OCI-LY7 (cell line): Measurements from ENCODE around the gene ABCA4. TPM values are rescaled to one million over a fixed set of nuclear protein-coding genes. Genes with fewer than 3 reads are reported as not detected.

ENCODE experiments used
- BruUV-seq: library from RNA; stranded (reverse); fragments of 400-500 nt; replicated peaks from 2 replicates; lab custom pipeline; 2021; lab: Mats Ljungman, UMichigan
- CTCF ChIA-PET: fragments of 300-600 bp; sonication (Branson Sonifier 250); formaldehyde crosslinking; loops from one replicate; lab custom pipeline; 2022; ENCODE audit warnings: antibody characterized with exemption; ENCODE audit not compliant: unreplicated experiment; lab: Charles Lee
- POLR2A ChIA-PET: fragments of 300-600 bp; sonication (Branson Sonifier 250); formaldehyde crosslinking; loops from one replicate; lab custom pipeline; 2022; ENCODE audit warnings: antibody characterized with exemption; lab: Charles Lee
- DNase-seq: peaks from one replicate; pipeline ENCODE4 v3.0.0-alpha.2; 2015; ENCODE audit warnings: low spot score
- H2AFZ ChIP-seq: fragments of 200-600 bp; sonication (generic), shearing (Covaris generic); 2 replicates; pipeline ENCODE4 v1.6.1; 2014; ENCODE audit warnings: mild to moderate bottlenecking, antibody characterized with exemption, low read length, moderate library complexity
- H3K27ac ChIP-seq: fragments of 200-600 bp; sonication (generic); 2 replicates; pipeline ENCODE4 v1.5.1; 2014; ENCODE audit warnings: mixed run types, low read depth, mild to moderate bottlenecking, moderate library complexity, low read length, inconsistent platforms; ENCODE audit not compliant: poor library complexity, severe bottlenecking
- H3K36me3 ChIP-seq: fragments of 200-600 bp; sonication (generic); 2 replicates; pipeline ENCODE4 v1.6.1; 2014; ENCODE audit warnings: mild to moderate bottlenecking, antibody characterized with exemption, low read length, moderate library complexity, mixed read lengths; ENCODE audit not compliant: insufficient read depth
- H3K4me1 ChIP-seq: fragments of 200-600 bp; sonication (generic); 2 replicates; pipeline ENCODE4 v1.5.1; 2014; ENCODE audit warnings: mild to moderate bottlenecking, low read length; ENCODE audit not compliant: insufficient read depth, poor library complexity, severe bottlenecking
- H3K4me2 ChIP-seq: fragments of 200-600 bp; sonication (generic); 2 replicates; pipeline ENCODE4 v1.6.1; 2014; ENCODE audit warnings: mild to moderate bottlenecking, low read length
- H3K4me3 ChIP-seq: fragments of 200-600 bp; sonication (generic); 2 replicates; pipeline ENCODE4 v1.5.1; 2014; ENCODE audit warnings: mild to moderate bottlenecking, low read depth, low read length; ENCODE audit not compliant: poor library complexity, severe bottlenecking
- H3K79me2 ChIP-seq: fragments of 200-600 bp; sonication (generic); 2 replicates; pipeline ENCODE4 v1.6.1; 2016; ENCODE audit warnings: low read depth, mild to moderate bottlenecking, low read length, moderate library complexity, mixed read lengths; ENCODE audit not compliant: insufficient read depth
- H3K9me2 ChIP-seq: fragments of 200-600 bp; sonication (generic); 2 replicates; pipeline ENCODE4 v1.6.1; 2016; ENCODE audit warnings: mild to moderate bottlenecking, low read length, mixed read lengths; ENCODE audit not compliant: insufficient read depth
- H3K9me3 ChIP-seq: fragments of 200-600 bp; sonication (generic); 2 replicates; pipeline ENCODE4 v1.6.1; 2014; ENCODE audit warnings: mild to moderate bottlenecking, mixed run types, low read length, mixed read lengths
- H4K20me1 ChIP-seq: fragments of 200-600 bp; sonication (generic); 2 replicates; pipeline ENCODE4 v1.6.1; 2014; ENCODE audit warnings: mild to moderate bottlenecking, antibody characterized with exemption, low read length, moderate library complexity, mixed read lengths; ENCODE audit not compliant: insufficient read depth
- CTCF ChIP-seq: fragments of 200-600 bp; sonication (generic); conservative IDR thresholded peaks from 2 replicates; pipeline ENCODE4 v1.5.1; 2014; ENCODE audit warnings: mild to moderate bottlenecking, antibody characterized with exemption, low read length, moderate library complexity, mixed read lengths
- EZH2phosphoT487 ChIP-seq: fragments of 200-600 bp; sonication (generic); IDR thresholded peaks from 2 replicates; pipeline ENCODE4 v1.6.1; 2018; ENCODE audit warnings: low read depth, borderline replicate concordance, mild to moderate bottlenecking, mixed run types, antibody characterized with exemption, low read length, moderate library complexity, mixed read lengths
- intact Hi-C: fragments of 100-400 bp; cut with micrococcal nuclease; formaldehyde crosslinking; loops from one replicate; pipeline ENCODE4 v1.10.0; 2022; ENCODE audit not compliant: unreplicated experiment
- total RNA-seq, 2 experiments: library from RNA; depleted of rRNA in 1 of 2; stranded (reverse); fragments of >200 nt in 1 of 2; shearing (Covaris generic) in 1 of 2; gene quantifications; 2 replicates each; pipeline ENCODE4 v1.2.3, GENCODE V29; 2014 to 2022

The ABCA4 gene
- total RNA-seq, 2 experiments from 2014 or later = not detected

- H2AFZ ChIP-seq = no peak overlapping the region
- no peaks in the 10 kb centered on the region for H3K4me1 ChIP-seq
- no peaks in the 10 kb centered on the region for H3K9me3 ChIP-seq
- no peaks in the 10 kb centered on the region for H3K9me2 ChIP-seq
- TF ChIP-seq EZH2phosphoT487 (no peak), CTCF (no peak)
- H3K36me3 ChIP-seq = no peaks in the 10 kb centered on the region
- H3K27ac ChIP-seq = no peak overlapping the region
- BruUV-seq = no TSS peak
- no peak for DNase-seq
- POLR2A ChIA-PET = interaction anchor here (1.0 kb wide), 1 partner anchor 11 kb away, joined by 5 read pairs; no protein-coding TSS in a partner anchor
- H4K20me1 ChIP-seq = no peaks in the 10 kb centered on the region
- intact Hi-C loops = no loop called here
- no peak overlapping the region for H3K4me3 ChIP-seq
- H3K79me2 ChIP-seq = no peaks in the 10 kb centered on the region
- CTCF ChIA-PET = no interaction called here
- H3K4me2 ChIP-seq = no peak overlapping the region
Observed at GRCh38 chr1:94100129-94100784, 20.7 kb downstream of the ABCA4 start.

- H3K4me2 ChIP-seq = no peak overlapping the region
- no TSS peak for BruUV-seq
- no peaks in the 10 kb centered on the region for H4K20me1 ChIP-seq
- no peak overlapping the region for H3K4me3 ChIP-seq
- no peaks in the 10 kb centered on the region for H3K79me2 ChIP-seq
- ChIA-PET POLR2A (no interaction called here), CTCF (no interaction called here)
- intact Hi-C loops = no loop called here
- no peak overlapping the region for H2AFZ ChIP-seq
- H3K36me3 ChIP-seq = no peaks in the 10 kb centered on the region
- DNase-seq = no peak
- no peaks in the 10 kb centered on the region for H3K4me1 ChIP-seq
- H3K9me2 ChIP-seq = no peaks in the 10 kb centered on the region
- no peaks in the 10 kb centered on the region for H3K9me3 ChIP-seq
- TF ChIP-seq EZH2phosphoT487 (no peak), CTCF (no peak)
- H3K27ac ChIP-seq = no peak overlapping the region
Observed at GRCh38 chr1:94099303-94099702, 21.6 kb downstream of the ABCA4 start.

- Histone ChIP-seq H3K4me3 (no peak overlapping the region), H3K79me2 (no peaks in the 10 kb centered on the region), H4K20me1 (no peaks in the 10 kb centered on the region), H3K4me2 (no peak overlapping the region), H3K27ac (no peak overlapping the region), H3K4me1 (no peaks in the 10 kb centered on the region), H2AFZ (no peak overlapping the region), H3K9me3 (no peaks in the 10 kb centered on the region), H3K9me2 (no peaks in the 10 kb centered on the region), H3K36me3 (no peaks in the 10 kb centered on the region)
- CTCF ChIA-PET = no interaction called here
- DNase-seq = no peak
- intact Hi-C loops = no loop called here
- no TSS peak for BruUV-seq
- no peak for TF ChIP-seq EZH2phosphoT487
- no peak for TF ChIP-seq CTCF
- POLR2A ChIA-PET = no interaction called here
Observed at GRCh38 chr1:94098585-94099111, 22.3 kb downstream of the ABCA4 start.
